GM12891 (cell line): ENCODE measurements around the gene COL19A1.

Source experiments
- DNase-seq: peaks from one replicate; pipeline ENCODE4 v3.0.0; 2011; ENCODE audit warnings: low spot score; ENCODE audit not compliant: insufficient read length
- FAIRE-seq: peaks from 2 replicates; lab custom pipeline; 2011; peaks lifted over from hg19 to GRCh38; lab: Jason Lieb, UNC
- PAX5 ChIP-seq: IDR thresholded peaks from 2 replicates; pipeline ENCODE4 v1.6.1; 2011; ENCODE audit warnings: low read length, moderate library complexity, mild to moderate bottlenecking; ENCODE audit not compliant: insufficient read depth, severe bottlenecking
- POLR2A ChIP-seq: IDR thresholded peaks from 2 replicates; pipeline ENCODE4 v1.6.1; 2011; ENCODE audit warnings: low read depth, low read length, control low read depth
- POLR2AphosphoS5 ChIP-seq: IDR thresholded peaks from 2 replicates; pipeline ENCODE4 v1.6.1; 2011; ENCODE audit warnings: low read depth, low read length, control low read depth
- POU2F2 ChIP-seq: IDR thresholded peaks from 2 replicates; pipeline ENCODE4 v1.6.1; 2011; ENCODE audit warnings: low read depth, mild to moderate bottlenecking, control low read depth, low read length, moderate library complexity
- SPI1 ChIP-seq: IDR thresholded peaks from 2 replicates; pipeline ENCODE4 v1.6.1; 2011; ENCODE audit warnings: low read depth, low read length, control low read depth
- TAF1 ChIP-seq: IDR thresholded peaks from 2 replicates; pipeline ENCODE4 v1.6.1; 2011; ENCODE audit warnings: low read depth, low read length, control low read depth

Gene COL19A1

DNA sequence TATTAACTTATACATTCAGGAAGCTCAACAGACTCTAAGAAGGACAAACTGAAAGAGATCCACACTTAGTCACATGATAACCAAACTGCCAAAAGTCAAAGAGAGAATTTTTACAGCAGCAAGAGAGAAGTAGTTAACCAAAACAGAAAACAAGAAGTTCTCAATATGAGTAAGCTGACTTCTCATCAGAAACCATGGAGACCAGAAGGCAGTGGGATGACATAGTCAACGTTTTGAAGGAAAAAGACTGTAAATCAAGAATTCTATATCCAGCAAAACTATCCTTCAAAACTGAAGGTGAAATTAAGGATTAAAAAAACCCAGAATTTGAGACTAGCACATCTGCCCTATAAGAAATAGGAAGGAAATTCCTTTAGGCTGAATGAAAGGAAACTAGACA is 60.4 kb downstream of the COL19A1 start:
- DNase-seq (no peak), FAIRE-seq (no peak)
- TF ChIP-seq SPI1 (no peak), TAF1 (no peak)

DNA sequence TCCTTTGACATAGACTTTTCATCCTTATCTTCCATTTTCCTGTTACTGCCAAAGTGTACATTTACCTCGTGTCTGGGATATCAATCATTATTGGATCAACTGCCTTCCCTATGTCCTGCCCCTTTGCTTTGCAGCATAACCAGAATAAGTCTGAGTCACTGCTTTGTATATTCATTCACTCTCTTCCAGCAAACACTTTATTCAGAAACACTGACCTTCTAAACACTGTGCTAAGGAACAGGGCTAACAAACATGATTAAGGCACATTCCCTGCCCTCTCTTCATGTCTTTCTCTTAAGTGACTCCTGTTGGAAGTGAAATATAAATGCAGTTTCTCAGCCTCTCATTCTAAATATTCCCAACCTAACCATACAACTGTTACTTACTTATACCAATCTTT is 66.9 kb downstream of the COL19A1 start:
- DNase-seq (no peak), FAIRE-seq (peak; percentile 51)
- TF ChIP-seq POU2F2 (no peak), PAX5 (no peak), POLR2A (no peak), SPI1 (no peak), POLR2AphosphoS5 (no peak), TAF1 (no peak)

DNA sequence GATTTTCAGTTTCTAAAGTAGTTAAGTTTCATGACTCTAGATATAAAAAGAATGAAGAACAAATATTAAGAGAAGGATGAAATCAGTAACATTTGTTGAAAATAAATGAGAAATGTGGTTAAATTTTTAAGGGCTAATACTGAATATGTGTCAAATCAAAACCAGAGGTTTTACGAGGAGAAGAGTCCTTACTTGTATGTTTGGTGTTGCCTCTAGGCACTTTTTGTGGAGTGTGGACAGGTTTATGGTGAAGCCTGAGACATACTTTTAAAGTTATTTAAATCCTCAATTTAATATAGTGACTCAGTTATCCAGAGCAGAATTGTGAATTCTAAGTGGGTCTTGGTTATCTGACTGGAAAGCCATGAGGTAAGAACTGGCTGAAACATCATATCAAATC is 68.7 kb downstream of the COL19A1 start:
- DNase-seq, result no peak
- TF ChIP-seq SPI1 (no peak), TAF1 (no peak), POLR2A (no peak), POU2F2 (no peak), POLR2AphosphoS5 (no peak), PAX5 (no peak)
- no peak for FAIRE-seq

DNA sequence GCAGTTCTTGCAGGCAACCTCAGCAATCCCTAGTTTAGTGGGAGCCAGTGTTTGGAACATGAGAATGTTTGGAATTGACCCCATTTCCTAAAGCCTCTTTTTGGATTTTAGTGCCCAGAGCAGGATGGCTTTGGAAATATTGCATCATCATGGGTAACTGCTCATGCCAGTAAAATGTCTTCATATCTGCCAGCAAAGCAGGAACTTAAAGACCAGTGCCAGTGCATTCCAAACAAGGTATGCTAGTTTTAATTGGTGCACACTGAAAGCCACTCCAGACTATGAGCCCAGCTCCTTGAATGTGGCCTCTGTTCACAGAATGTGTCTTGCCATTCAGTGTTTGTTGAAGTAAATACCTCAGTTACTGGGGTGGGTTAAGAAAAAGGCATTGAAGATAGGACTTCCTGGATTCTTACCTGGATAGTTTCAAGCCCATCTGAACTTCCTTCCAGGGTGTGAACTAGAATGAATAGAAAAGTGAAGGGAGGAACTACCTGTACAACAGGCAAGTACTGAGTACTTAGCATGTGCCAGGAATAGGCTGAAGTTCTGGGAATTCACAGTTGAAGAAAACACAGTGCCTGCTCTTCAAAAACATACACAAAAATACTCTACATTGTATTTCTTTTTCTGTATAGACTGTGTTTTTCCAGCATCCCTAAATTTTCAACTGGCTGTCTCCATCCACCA is 70.5 kb downstream of the COL19A1 start:
- TF ChIP-seq POU2F2 (no peak), SPI1 (no peak), PAX5 (no peak), TAF1 (no peak), POLR2AphosphoS5 (no peak), POLR2A (no peak)
- FAIRE-seq, result no peak
- no peak for DNase-seq

DNA sequence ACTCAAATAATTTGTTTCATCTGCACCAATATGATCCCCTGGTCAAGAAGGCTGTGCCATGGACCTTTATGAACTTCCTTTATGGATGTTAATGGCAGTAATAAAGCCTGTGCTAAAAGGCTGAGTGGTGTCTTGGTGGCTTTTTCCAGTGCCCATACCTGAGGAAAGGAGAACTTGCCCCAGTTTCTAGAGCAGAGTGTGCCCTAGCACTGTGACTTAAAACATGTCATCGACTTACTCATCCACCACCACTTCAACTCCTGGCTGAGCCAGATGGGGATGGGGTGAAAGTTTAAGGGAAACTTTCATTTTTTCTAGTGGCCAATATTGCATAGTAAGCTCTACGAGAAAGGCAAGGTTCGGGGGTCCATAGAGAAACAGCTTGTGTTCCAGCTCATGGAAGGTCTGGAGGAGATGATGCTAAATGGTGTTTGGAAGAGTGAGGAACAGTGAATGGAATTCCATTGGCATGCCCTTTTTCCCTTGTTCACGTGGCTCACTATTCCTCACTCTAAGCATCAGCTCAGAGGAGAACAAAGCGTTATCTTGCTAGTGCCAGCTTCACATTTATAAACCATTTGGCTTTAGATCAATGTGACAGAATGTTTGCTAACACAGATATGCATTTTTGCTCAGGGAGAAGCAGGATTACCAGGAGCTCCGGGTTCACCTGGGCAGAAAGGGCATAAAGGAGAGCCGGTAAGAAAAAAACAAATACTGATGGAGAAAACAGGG is 71.2 kb downstream of the COL19A1 start:
- no peak for DNase-seq
- no peak for FAIRE-seq

DNA sequence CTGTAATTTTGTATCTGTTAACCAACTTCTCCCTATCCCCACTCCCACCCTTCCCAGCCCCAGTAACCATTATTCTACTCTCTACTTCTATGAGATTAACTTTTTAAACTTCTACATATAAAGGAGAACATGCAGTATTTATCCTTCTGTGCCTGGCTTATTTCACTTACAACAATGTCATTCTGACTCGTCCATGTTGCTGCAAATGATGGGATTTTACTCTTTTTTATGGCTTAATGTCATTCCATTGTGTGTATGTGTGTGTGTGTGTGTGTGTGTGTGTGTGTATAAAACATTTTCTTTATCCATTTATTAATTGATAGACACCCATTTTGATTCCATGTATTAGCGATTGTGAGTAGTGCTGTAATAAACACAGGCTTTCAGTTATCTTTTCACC is 76.1 kb downstream of the COL19A1 start:
- FAIRE-seq (no peak), DNase-seq (no peak)
- TF ChIP-seq SPI1 (no peak), POU2F2 (no peak), TAF1 (no peak), PAX5 (no peak), POLR2AphosphoS5 (no peak), POLR2A (no peak)

More for the DNA sequence above, 71.2 kb downstream of the COL19A1 start:
- TF ChIP-seq POU2F2 (no peak), TAF1 (no peak), POLR2AphosphoS5 (no peak), POLR2A (no peak), PAX5 (no peak), SPI1 (no peak)

DNA sequence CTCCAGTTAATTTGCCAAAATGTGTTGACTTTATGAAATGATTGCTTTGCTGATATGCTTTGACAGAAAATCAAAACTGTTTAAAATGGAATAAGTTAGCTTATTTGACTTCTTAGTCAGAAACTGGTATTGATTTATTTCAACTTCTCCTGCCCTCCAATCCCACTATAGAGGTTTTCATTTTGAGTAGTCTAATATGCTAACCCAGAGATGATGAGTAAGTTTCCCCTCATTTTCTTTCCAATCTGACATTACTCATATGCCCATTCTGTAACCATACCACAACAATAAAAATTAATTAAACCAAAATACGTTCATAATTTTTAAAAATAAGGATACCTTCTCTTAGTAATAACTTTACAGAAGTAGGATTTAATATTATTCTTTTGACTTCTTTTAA is 78.8 kb downstream of the COL19A1 start:
- TF ChIP-seq POLR2A (no peak), TAF1 (no peak), POU2F2 (no peak), PAX5 (no peak), POLR2AphosphoS5 (no peak), SPI1 (no peak)
- no peak for DNase-seq
- no peak for FAIRE-seq

DNA sequence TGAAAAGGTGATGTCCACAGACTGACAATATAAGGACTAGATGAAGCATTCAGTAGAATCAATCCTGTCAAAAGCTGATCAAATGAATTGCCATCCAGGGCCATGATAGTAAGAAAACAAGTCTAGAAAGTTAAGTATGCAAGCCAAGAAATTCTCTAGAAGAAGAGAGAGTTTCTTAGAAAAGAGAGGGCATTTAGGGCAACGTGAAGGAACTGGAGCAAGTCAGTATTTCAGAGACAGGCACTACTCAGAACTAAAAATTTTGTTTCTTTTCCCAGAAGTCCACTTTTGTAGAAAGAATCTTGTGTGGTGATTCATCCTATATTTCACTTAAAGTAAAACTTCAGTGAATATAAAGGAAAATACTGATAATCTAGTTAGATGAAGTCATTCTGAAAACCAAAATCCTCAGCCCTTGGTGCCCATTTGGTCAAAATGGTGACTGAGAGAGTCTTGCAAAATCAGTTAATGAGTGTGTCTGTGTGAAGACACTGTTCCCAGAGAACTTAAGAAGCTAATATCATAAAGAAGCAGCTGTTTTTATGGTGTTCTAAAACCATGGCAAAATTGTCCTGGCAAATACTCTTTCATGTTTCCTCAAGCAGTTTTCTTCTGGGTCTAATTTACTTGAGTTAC is 82.2 kb downstream of the COL19A1 start:
- DNase-seq, result no peak
- no peak for FAIRE-seq
- TF ChIP-seq POLR2A (no peak), POLR2AphosphoS5 (no peak), TAF1 (no peak), PAX5 (no peak)

DNA sequence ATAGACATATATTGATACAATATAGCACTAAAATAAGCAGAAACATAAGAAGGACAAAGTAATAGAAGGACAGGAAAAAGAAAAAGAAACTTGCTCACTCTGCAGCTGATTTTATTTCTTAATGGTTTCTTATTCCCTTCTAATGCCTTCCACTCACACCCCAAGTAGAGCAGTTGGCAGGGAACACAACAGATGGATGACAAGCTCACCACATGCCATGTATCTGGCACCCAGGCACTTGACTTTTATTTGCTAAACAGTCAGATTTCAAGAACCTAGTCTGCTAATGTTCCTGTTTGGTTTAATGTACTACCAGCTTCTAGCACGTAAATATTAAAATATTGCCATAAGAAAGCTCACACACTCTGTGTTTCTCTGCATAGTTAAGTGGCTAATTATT is 87.1 kb downstream of the COL19A1 start:
- FAIRE-seq (no peak), DNase-seq (no peak)
- TF ChIP-seq SPI1, result no peak
- no peak for TF ChIP-seq POLR2AphosphoS5
- TF ChIP-seq TAF1, result no peak
- TF ChIP-seq PAX5, result no peak
- TF ChIP-seq POLR2A, result no peak
- TF ChIP-seq POU2F2, result no peak

DNA sequence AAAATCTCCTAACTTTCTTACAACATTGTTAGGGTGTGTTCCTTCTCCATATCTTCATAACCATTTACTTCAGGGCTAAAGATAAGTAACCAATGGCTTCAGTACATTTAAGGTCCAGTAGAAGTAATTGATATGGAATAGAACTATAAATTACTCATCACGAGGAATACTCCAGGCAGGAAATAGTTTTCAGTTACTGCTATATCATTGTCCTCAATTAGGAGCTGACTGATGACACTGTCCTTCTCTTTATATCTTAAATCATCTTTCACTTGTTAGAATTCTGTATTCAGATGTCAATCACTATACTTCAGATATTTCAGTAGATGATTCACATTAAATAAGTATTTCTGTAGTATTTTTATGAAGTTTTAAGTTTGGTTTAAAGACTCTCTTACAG is 88.4 kb downstream of the COL19A1 start:
- DNase-seq, result no peak
- no peak for FAIRE-seq
- TF ChIP-seq TAF1 (no peak), POLR2AphosphoS5 (no peak), POU2F2 (no peak), PAX5 (no peak), POLR2A (no peak), SPI1 (no peak)
